ENCODE measurements around the gene MAP3K5. TPM values are rescaled to one million over a fixed set of nuclear protein-coding genes. Genes with fewer than 3 reads are reported as not detected.

MAP3K5 gene
- total RNA-seq (2013), result 46.1 TPM
- polyA plus RNA-seq (10 to 100 TPM in 2 of 3 donors, 1 to 10 TPM in 1; 9.6 to 12.0 (median 11.1) TPM), polyA minus RNA-seq (25.4 and 32.0 TPM in 2 replicates), total RNA-seq (65.7 to 243 (median 150) reads per million in 11 experiments)

- Mint-ChIP-seq H3K9me3 (no peaks in the 10 kb centered on the region), H3K36me3 (peaks cover 0 to 5% of the 10 kb centered on the region in 2 donors), H3K27me3 (ENCODE audit: low read depth in 3 of 3) (peaks cover 0 to 2% (median 0%) of the 10 kb centered on the region in 3 donors), H3K4me3 (peak within 1 kb of the TSS; percentile 97 to 99), H3K27ac (peak within 1 kb of the TSS; percentile 92 to 97 (median 96)), H3K4me1 (peaks cover 44% of the 10 kb centered on the region)
- intact Hi-C loops (cut with micrococcal nuclease), result loop anchor here (2.0 to 10.0 kb wide), 5 partner anchors 40 to 208 kb away; no protein-coding TSS in a partner anchor
- H3K36me3 ChIP-seq (replicated peaks in 1 of 2; ENCODE audit: control insufficient read depth in 1 of 2, insufficient read depth in 2 of 2, low read length in 2 of 2), result no peaks in the 10 kb centered on the region
- peak within 1 kb of the TSS; percentile 84 for H3K4me2 ChIP-seq (replicated peaks; ENCODE audit: extremely low read depth, low read length, poor library complexity, severe bottlenecking)
- no peaks in the 10 kb centered on the region for H3K27me3 ChIP-seq (ENCODE audit: control insufficient read depth in 2 of 2, insufficient read depth in 2 of 2, low read length in 2 of 2)
- WGBS (ENCODE audit: insufficient coverage), result under 1% methylated on average over 85 of the region's 89 CpGs
- H3K4me1 ChIP-seq (ENCODE audit: control insufficient read depth in 1 of 2, insufficient read depth in 2 of 2, low read length in 2 of 2), result peaks cover 37 to 45% of the 10 kb centered on the region in 2 donors
- H3K79me2 ChIP-seq (ENCODE audit: insufficient read depth, low read length), result peaks cover 50% of the 10 kb centered on the region
- no peaks in the 10 kb centered on the region for H3K9me3 ChIP-seq (replicated peaks in 1 of 2; ENCODE audit: control insufficient read depth in 1 of 2, insufficient read depth in 1 of 2, low read length in 2 of 2)
- DNase-seq, result peak; percentile 83 to 86 (median 85)
- peak; percentile 87 for TF ChIP-seq CTCF (IDR thresholded peaks at IDR 0.05)
- peak within 1 kb of the TSS; percentile 41 to 97 (median 91) for H3K4me3 ChIP-seq (replicated peaks in 1 of 3; ENCODE audit: low read depth in 2 of 3, low read length in 3 of 3)
- peak within 1 kb of the TSS; percentile 94 to 98 for H3K27ac ChIP-seq (ENCODE audit: low read depth in 1 of 2, low read length in 2 of 2)
- peak within 1 kb of the TSS; percentile 91 for H3K9ac ChIP-seq (ENCODE audit: insufficient read depth, low read length, poor library complexity, severe bottlenecking)
- H2AFZ ChIP-seq (ENCODE audit: insufficient read depth, low read depth, low read length, poor library complexity, severe bottlenecking), result peak within 1 kb of the TSS; percentile 98
- peaks cover 32% of the 10 kb centered on the region for H4K20me1 ChIP-seq (ENCODE audit: insufficient read depth, low read length)
These were observed at the start of gene MAP3K5 for GRCh38 chr6:136792410-136793262. Gene MAP3K5 (minus strand): TSS chr6:136792477. CDS start chr6:136792157, 320 bp downstream.

GRCh38 chr6:136840276-136841001 lies 48.2 kb upstream of the MAP3K5 start:
- H3K4me1 Mint-ChIP-seq, result peaks cover 2% of the 10 kb centered on the region
- Histone ChIP-seq H3K9ac (ENCODE audit: insufficient read depth, low read length, poor library complexity, severe bottlenecking) (no peak overlapping the region), H3K79me2 (ENCODE audit: insufficient read depth, low read length) (no peaks in the 10 kb centered on the region), H3K4me3 (replicated peaks in 1 of 3; ENCODE audit: low read depth in 2 of 3, low read length in 3 of 3) (no peak overlapping the region), H4K20me1 (ENCODE audit: insufficient read depth, low read length) (no peaks in the 10 kb centered on the region), H3K4me2 (replicated peaks; ENCODE audit: extremely low read depth, low read length, poor library complexity, severe bottlenecking) (no peak overlapping the region), H3K27me3 (ENCODE audit: control insufficient read depth in 2 of 2, insufficient read depth in 2 of 2, low read length in 2 of 2) (no peaks in the 10 kb centered on the region), H2AFZ (ENCODE audit: insufficient read depth, low read depth, low read length, poor library complexity, severe bottlenecking) (no peak overlapping the region), H3K27ac (ENCODE audit: low read depth in 1 of 2, low read length in 2 of 2) (no peak overlapping the region), H3K4me1 (ENCODE audit: control insufficient read depth in 1 of 2, insufficient read depth in 2 of 2, low read length in 2 of 2) (no peaks in the 10 kb centered on the region), H3K36me3 (replicated peaks in 1 of 2; ENCODE audit: control insufficient read depth in 1 of 2, insufficient read depth in 2 of 2, low read length in 2 of 2) (no peaks in the 10 kb centered on the region), H3K9me3 (replicated peaks in 1 of 2; ENCODE audit: control insufficient read depth in 1 of 2, insufficient read depth in 1 of 2, low read length in 2 of 2) (no peaks in the 10 kb centered on the region)
- no peak for DNase-seq
- H3K27me3 Mint-ChIP-seq (ENCODE audit: low read depth in 3 of 3), result no peaks in the 10 kb centered on the region
- TF ChIP-seq CTCF (IDR thresholded peaks at IDR 0.05), result no peak
- WGBS (ENCODE audit: insufficient coverage), result 100% methylated on average over 2 of the region's 4 CpGs
- H3K27ac Mint-ChIP-seq, result peak overlapping the region in 1 of 7 donors; percentile 50
- intact Hi-C loops (cut with micrococcal nuclease), result no loop called here
- peaks cover 0 to 5% (median 0%) of the 10 kb centered on the region in 7 donors for H3K9me3 Mint-ChIP-seq
- peaks cover 10 to 14% of the 10 kb centered on the region in 2 donors for H3K36me3 Mint-ChIP-seq
- H3K4me3 Mint-ChIP-seq, result no peak overlapping the region

All from CD14-positive monocyte (primary cell).